Stimulated activated CD4-positive, alpha-beta T cell treated with anti-CD3 and anti-CD28 coated beads, Interleukin-15, amount 100 ng/mL, for 48 hours (primary cell): ENCODE measurements around the gene REELD1.

Experiments
- DNase-seq, 2 donors: peaks; one replicate each; pipeline ENCODE4 v3.0.0-alpha.2; 2020; ENCODE audit warnings: low read depth in 2 of 2

The REELD1 gene

GRCh38 chr4:146224326-146224966, 10.1 kb downstream of the REELD1 start:
- no peak for DNase-seq

GRCh38 chr4:146229406-146229805, 15.1 kb downstream of the REELD1 start:
- DNase-seq: no peak

GRCh38 chr4:146232131-146232722, 17.9 kb downstream of the REELD1 start:
- no peak for DNase-seq

- no peak for DNase-seq
Measured at GRCh38 chr4:146235654-146236177, 21.4 kb downstream of the REELD1 start.

GRCh38 chr4:146236216-146236615, 21.9 kb downstream of the REELD1 start:
- DNase-seq: no peak

- no peak for DNase-seq
Measured at GRCh38 chr4:146237092-146237491, 22.8 kb downstream of the REELD1 start.

GRCh38 chr4:146238107-146238506, 23.8 kb downstream of the REELD1 start:
- no peak for DNase-seq

- peak; percentile 68 to 74 for DNase-seq
Measured at GRCh38 chr4:146243141-146243882, 29.0 kb downstream of the REELD1 start.

- DNase-seq: no peak
Measured at GRCh38 chr4:146243883-146244277, 29.5 kb downstream of the REELD1 start.

- no peak for DNase-seq
Measured at GRCh38 chr4:146244496-146244895, 30.2 kb downstream of the REELD1 start.

GRCh38 chr4:146245246-146245645, 30.9 kb downstream of the REELD1 start:
- DNase-seq: no peak

- no peak for DNase-seq
Measured at GRCh38 chr4:146245850-146246249, 31.5 kb downstream of the REELD1 start.

GRCh38 chr4:146246381-146246780, 32.0 kb downstream of the REELD1 start:
- DNase-seq: no peak

- DNase-seq: no peak
Measured at GRCh38 chr4:146247356-146247755, 33.0 kb downstream of the REELD1 start.

GRCh38 chr4:146252969-146253611, 38.8 kb downstream of the REELD1 start:
- DNase-seq: no peak

GRCh38 chr4:146255463-146255862, 41.1 kb downstream of the REELD1 start:
- no peak for DNase-seq

- DNase-seq: no peak
Measured at GRCh38 chr4:146255874-146256273, 41.5 kb downstream of the REELD1 start.

- DNase-seq: no peak
Measured at GRCh38 chr4:146256328-146256727, 42.0 kb downstream of the REELD1 start.

GRCh38 chr4:146257511-146257910, 43.2 kb downstream of the REELD1 start:
- DNase-seq: no peak

GRCh38 chr4:146260521-146260920, 46.2 kb downstream of the REELD1 start:
- no peak for DNase-seq

- no peak for DNase-seq
Measured at GRCh38 chr4:146261041-146261440, 46.7 kb downstream of the REELD1 start.

GRCh38 chr4:146263793-146264192, 49.5 kb downstream of the REELD1 start:
- no peak for DNase-seq
